ENCODE results near the gene TMEM87A.

TMEM87A gene

GRCh38 chr15:42190370-42190769, 82.9 kb downstream of the TMEM87A start:
- DNase-seq (ENCODE audit: low read depth), result no peak
- no peak for TF ChIP-seq CTCF (IDR thresholded peaks at IDR 0.05; ENCODE audit: control insufficient read depth, insufficient read depth, low read depth, low read length, missing control alignments)
- H3K4me3 ChIP-seq (ENCODE audit: control insufficient read depth, low read depth, low read length), result no peak overlapping the region

GRCh38 chr15:42185801-42186200, 87.4 kb downstream of the TMEM87A start:
- H3K4me3 ChIP-seq (ENCODE audit: control insufficient read depth, low read depth, low read length), result no peak overlapping the region
- no peak for DNase-seq (ENCODE audit: low read depth)
- no peak for TF ChIP-seq CTCF (IDR thresholded peaks at IDR 0.05; ENCODE audit: control insufficient read depth, insufficient read depth, low read depth, low read length, missing control alignments)

- no peak for TF ChIP-seq CTCF (IDR thresholded peaks at IDR 0.05; ENCODE audit: control insufficient read depth, insufficient read depth, low read depth, low read length, missing control alignments)
- no peak for DNase-seq (ENCODE audit: low read depth)
- no peak overlapping the region for H3K4me3 ChIP-seq (ENCODE audit: control insufficient read depth, low read depth, low read length)
Observed at GRCh38 chr15:42184736-42185135, 88.5 kb downstream of the TMEM87A start.

- TF ChIP-seq CTCF (IDR thresholded peaks at IDR 0.05; ENCODE audit: control insufficient read depth, insufficient read depth, low read depth, low read length, missing control alignments), result no peak
- no peak overlapping the region for H3K4me3 ChIP-seq (ENCODE audit: control insufficient read depth, low read depth, low read length)
- no peak for DNase-seq (ENCODE audit: low read depth)
Observed at GRCh38 chr15:42184296-42184695, 88.9 kb downstream of the TMEM87A start.

GRCh38 chr15:42182961-42183360, 90.3 kb downstream of the TMEM87A start:
- no peak for TF ChIP-seq CTCF (IDR thresholded peaks at IDR 0.05; ENCODE audit: control insufficient read depth, insufficient read depth, low read depth, low read length, missing control alignments)

GRCh38 chr15:42182328-42182886, 90.8 kb downstream of the TMEM87A start:
- no peak overlapping the region for H3K4me3 ChIP-seq (ENCODE audit: control insufficient read depth, low read depth, low read length)
- TF ChIP-seq CTCF (IDR thresholded peaks at IDR 0.05; ENCODE audit: control insufficient read depth, insufficient read depth, low read depth, low read length, missing control alignments), result no peak
- DNase-seq (ENCODE audit: low read depth), result no peak

More at GRCh38 chr15:42182961-42183360, 90.3 kb downstream of the TMEM87A start:
- H3K4me3 ChIP-seq (ENCODE audit: control insufficient read depth, low read depth, low read length), result no peak overlapping the region
- DNase-seq (ENCODE audit: low read depth), result no peak

GRCh38 chr15:42178056-42178455, 95.2 kb downstream of the TMEM87A start:
- TF ChIP-seq CTCF (IDR thresholded peaks at IDR 0.05; ENCODE audit: control insufficient read depth, insufficient read depth, low read depth, low read length, missing control alignments), result no peak
- no peak for DNase-seq (ENCODE audit: low read depth)
- H3K4me3 ChIP-seq (ENCODE audit: control insufficient read depth, low read depth, low read length), result no peak overlapping the region

All from AG09309 (cell line).